Neural progenitor cell (in vitro differentiated cells): ENCODE data around the gene PBX3. TPM values are rescaled to one million over a fixed set of nuclear protein-coding genes. Genes with fewer than 3 reads are reported as not detected.

Experiments
- DNase-seq: peaks from one replicate; pipeline ENCODE4 v3.0.0-alpha.2; 2016; ENCODE audit warnings: low spot score
- H2AFZ ChIP-seq: fragments of 200-600 bp; sonication (generic); replicated peaks from 2 replicates; pipeline ENCODE4 v1.6.1; 2016; ENCODE audit warnings: antibody characterized with exemption
- H3F3A ChIP-seq: fragments of 200-600 bp; sonication (generic); 2 replicates; pipeline ENCODE4 v1.6.1; 2016; ENCODE audit warnings: antibody characterized with exemption, low read depth
- H3K27ac ChIP-seq: fragments of 200-600 bp; sonication (generic); 2 replicates; pipeline ENCODE4 v1.5.1; 2016; ENCODE audit warnings: mild to moderate bottlenecking
- H3K27me3 ChIP-seq: fragments of 200-600 bp; sonication (generic); 2 replicates; pipeline ENCODE4 v1.6.1; 2016; ENCODE audit warnings: mild to moderate bottlenecking, moderate library complexity
- H3K36me3 ChIP-seq: fragments of 200-600 bp; sonication (generic); 2 replicates; pipeline ENCODE4 v1.5.1; 2016
- H3K4me1 ChIP-seq: fragments of 200-600 bp; sonication (generic); 2 replicates; pipeline ENCODE4 v1.6.1; 2016; ENCODE audit warnings: mixed run types
- H3K4me2 ChIP-seq: fragments of 200-600 bp; sonication (generic); 2 replicates; pipeline ENCODE4 v1.6.1; 2016
- H3K4me3 ChIP-seq: fragments of 200-600 bp; sonication (generic); 2 replicates; pipeline ENCODE4 v1.5.1; 2016
- H3K79me2 ChIP-seq: fragments of 200-600 bp; sonication (generic); 2 replicates; pipeline ENCODE4 v1.6.1; 2016; ENCODE audit warnings: low read depth
- H3K9ac ChIP-seq: fragments of 200-600 bp; sonication (generic); 2 replicates; pipeline ENCODE4 v1.6.1; 2016
- H3K9me3 ChIP-seq: fragments of 200-600 bp; sonication (generic); 2 replicates; pipeline ENCODE4 v1.5.1; 2016; ENCODE audit warnings: low read depth
- H4K20me1 ChIP-seq: fragments of 200-600 bp; sonication (generic); 2 replicates; pipeline ENCODE4 v1.6.1; 2016; ENCODE audit warnings: low read depth
- H3K27ac Mint-ChIP-seq: 3 replicates; pipeline ENCODE4 v1.8.0; 2021; ENCODE audit warnings: mixed read lengths
- H3K27me3 Mint-ChIP-seq: 2 replicates; pipeline ENCODE4 v1.8.0; 2022; ENCODE audit warnings: low read depth, mild to moderate bottlenecking, inconsistent platforms, moderate library complexity, mixed read lengths; ENCODE audit not compliant: insufficient read depth
- H3K36me3 Mint-ChIP-seq: 3 replicates; pipeline ENCODE4 v1.8.0; 2021; ENCODE audit warnings: mixed read lengths
- H3K4me1 Mint-ChIP-seq: 3 replicates; pipeline ENCODE4 v1.8.0; 2021; ENCODE audit warnings: mixed read lengths
- H3K4me3 Mint-ChIP-seq: 3 replicates; pipeline ENCODE4 v1.8.0; 2021; ENCODE audit warnings: mild to moderate bottlenecking, moderate library complexity, mixed read lengths
- H3K9me3 Mint-ChIP-seq: 3 replicates; pipeline ENCODE4 v1.8.0; 2020; ENCODE audit warnings: mixed read lengths
- EZH2 ChIP-seq: fragments of 200-600 bp; sonication (generic); IDR thresholded peaks from 2 replicates; pipeline ENCODE4 v1.6.1; 2017; ENCODE audit warnings: antibody characterized with exemption, mild to moderate bottlenecking, moderate library complexity
- EZH2phosphoT487 ChIP-seq: fragments of 200-600 bp; sonication (generic); IDR thresholded peaks from 2 replicates; pipeline ENCODE4 v1.6.1; 2017; ENCODE audit warnings: antibody characterized with exemption
- total RNA-seq: library from RNA; depleted of rRNA; stranded (reverse); fragments of >200 nt; gene quantifications from 2 replicates; pipeline ENCODE4 v1.2.3, GENCODE V29; 2015; ENCODE audit warnings: low replicate concordance
- TF ChIP-seq, protein P1 (sequence below): fragments of 200-600 bp; sonication (generic); IDR thresholded peaks from 2 replicates; pipeline ENCODE4 v1.5.1; 2017; ENCODE audit warnings: antibody characterized with exemption, mild to moderate bottlenecking

The PBX3 gene
- total RNA-seq, 1 donor from 2014 or later: 99.5 TPM

DNA sequence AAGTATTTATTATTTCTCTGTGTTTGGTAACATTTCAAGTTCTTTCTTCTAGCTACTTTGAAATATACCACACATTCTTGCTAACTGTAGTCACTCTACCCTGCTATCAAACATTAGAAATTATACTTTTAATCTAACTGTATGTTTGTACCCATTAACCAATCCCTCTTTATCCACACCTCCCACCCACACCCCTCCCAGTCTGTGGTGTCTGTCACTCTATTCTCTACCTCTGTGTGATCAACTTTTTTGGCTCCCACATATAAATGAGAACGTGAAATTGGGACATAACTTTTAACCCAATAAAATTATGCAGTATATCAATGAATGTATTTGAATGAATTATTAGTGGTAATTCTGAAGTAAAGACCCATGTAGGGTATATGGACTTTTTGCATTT is 79.7 kb downstream of the PBX3 start:
- no peak for TF ChIP-seq EZH2phosphoT487
- TF ChIP-seq EZH2: no peak
- TF ChIP-seq, protein P1, sequence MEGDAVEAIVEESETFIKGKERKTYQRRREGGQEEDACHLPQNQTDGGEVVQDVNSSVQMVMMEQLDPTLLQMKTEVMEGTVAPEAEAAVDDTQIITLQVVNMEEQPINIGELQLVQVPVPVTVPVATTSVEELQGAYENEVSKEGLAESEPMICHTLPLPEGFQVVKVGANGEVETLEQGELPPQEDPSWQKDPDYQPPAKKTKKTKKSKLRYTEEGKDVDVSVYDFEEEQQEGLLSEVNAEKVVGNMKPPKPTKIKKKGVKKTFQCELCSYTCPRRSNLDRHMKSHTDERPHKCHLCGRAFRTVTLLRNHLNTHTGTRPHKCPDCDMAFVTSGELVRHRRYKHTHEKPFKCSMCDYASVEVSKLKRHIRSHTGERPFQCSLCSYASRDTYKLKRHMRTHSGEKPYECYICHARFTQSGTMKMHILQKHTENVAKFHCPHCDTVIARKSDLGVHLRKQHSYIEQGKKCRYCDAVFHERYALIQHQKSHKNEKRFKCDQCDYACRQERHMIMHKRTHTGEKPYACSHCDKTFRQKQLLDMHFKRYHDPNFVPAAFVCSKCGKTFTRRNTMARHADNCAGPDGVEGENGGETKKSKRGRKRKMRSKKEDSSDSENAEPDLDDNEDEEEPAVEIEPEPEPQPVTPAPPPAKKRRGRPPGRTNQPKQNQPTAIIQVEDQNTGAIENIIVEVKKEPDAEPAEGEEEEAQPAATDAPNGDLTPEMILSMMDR: no peak
- H3K4me1 ChIP-seq: peaks cover 4% of the 10 kb centered on the region
- no peak overlapping the region for H3K4me3 ChIP-seq
- Mint-ChIP-seq H3K4me3 (no peak overlapping the region), H3K27ac (no peak overlapping the region), H3K4me1 (peaks cover 3% of the 10 kb centered on the region), H3K9me3 (no peaks in the 10 kb centered on the region), H3K36me3 (peaks cover 3% of the 10 kb centered on the region), H3K27me3 (no peaks in the 10 kb centered on the region)
- H3K9me3 ChIP-seq: no peaks in the 10 kb centered on the region
- H4K20me1 ChIP-seq: peaks cover 48% of the 10 kb centered on the region
- no peak overlapping the region for H3K27ac ChIP-seq
- H3K27me3 ChIP-seq: no peaks in the 10 kb centered on the region
- H3K36me3 ChIP-seq: no peaks in the 10 kb centered on the region
- H3K4me2 ChIP-seq: no peak overlapping the region
- no peak for DNase-seq
- H3K79me2 ChIP-seq: peaks cover 78% of the 10 kb centered on the region
- peaks cover 4% of the 10 kb centered on the region for H3F3A ChIP-seq
- no peak overlapping the region for H3K9ac ChIP-seq
- no peak overlapping the region for H2AFZ ChIP-seq

DNA sequence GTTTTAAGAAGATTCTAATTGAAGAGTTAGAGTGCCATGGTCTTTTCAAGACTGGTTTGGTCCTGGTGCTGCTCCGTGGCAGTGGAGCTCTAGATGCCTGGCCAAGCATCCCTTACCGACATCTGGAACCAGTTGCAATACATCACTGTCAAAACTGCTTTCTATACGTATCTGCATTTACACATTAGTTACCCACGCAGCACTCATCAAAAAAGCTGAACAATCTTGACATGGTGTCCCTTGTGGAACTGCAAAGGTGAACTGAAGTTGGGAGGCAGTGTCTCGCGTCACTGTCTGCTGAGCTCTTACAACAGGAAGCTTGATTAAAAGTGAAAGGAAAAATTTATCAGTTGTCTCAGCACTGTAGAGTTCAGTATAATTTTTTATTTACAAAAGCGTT is 82.6 kb downstream of the PBX3 start:
- TF ChIP-seq, protein P1: no peak
- TF ChIP-seq EZH2phosphoT487 (no peak), EZH2 (no peak)
- no peaks in the 10 kb centered on the region for H3K9me3 ChIP-seq
- peaks cover 4% of the 10 kb centered on the region for H3K4me1 ChIP-seq
- Mint-ChIP-seq H3K36me3 (peaks cover 10% of the 10 kb centered on the region), H3K4me3 (no peak overlapping the region), H3K9me3 (no peaks in the 10 kb centered on the region), H3K4me1 (peaks cover 3% of the 10 kb centered on the region), H3K27ac (no peak overlapping the region), H3K27me3 (no peaks in the 10 kb centered on the region)
- peaks cover 34% of the 10 kb centered on the region for H4K20me1 ChIP-seq
- no peak overlapping the region for H3K9ac ChIP-seq
- H3K4me3 ChIP-seq: no peak overlapping the region
- no peaks in the 10 kb centered on the region for H3K27me3 ChIP-seq
- no peak overlapping the region for H2AFZ ChIP-seq
- DNase-seq: no peak
- H3K36me3 ChIP-seq: no peaks in the 10 kb centered on the region
- peaks cover 75% of the 10 kb centered on the region for H3K79me2 ChIP-seq
- H3K27ac ChIP-seq: no peak overlapping the region
- no peak overlapping the region for H3K4me2 ChIP-seq
- H3F3A ChIP-seq: peaks cover 4% of the 10 kb centered on the region

DNA sequence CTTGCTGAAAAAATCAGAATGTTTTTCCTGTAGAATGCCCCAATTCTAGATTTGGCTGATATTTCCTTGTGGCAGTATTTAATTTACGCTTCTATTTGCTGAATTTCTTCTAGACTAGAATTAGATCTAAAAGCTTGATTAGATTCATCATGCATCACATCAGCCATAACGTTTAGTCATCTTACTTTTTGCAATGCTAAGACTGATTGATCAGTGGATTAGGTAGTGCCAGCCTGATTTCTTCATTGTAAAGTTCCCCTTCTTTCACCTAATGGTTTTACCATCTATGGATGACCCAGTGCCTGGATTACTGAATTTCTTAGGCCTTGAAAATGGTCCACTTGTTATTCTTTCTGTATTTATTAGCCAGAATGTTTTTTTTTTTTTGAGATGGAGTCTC is 83.9 kb downstream of the PBX3 start:
- Histone ChIP-seq H3K4me2 (no peak overlapping the region), H3K9ac (no peak overlapping the region), H4K20me1 (peaks cover 31% of the 10 kb centered on the region), H3K27me3 (no peaks in the 10 kb centered on the region), H3K9me3 (no peaks in the 10 kb centered on the region), H3K4me1 (peaks cover 4% of the 10 kb centered on the region), H3K4me3 (no peak overlapping the region), H2AFZ (no peak overlapping the region), H3K36me3 (no peaks in the 10 kb centered on the region), H3F3A (no peaks in the 10 kb centered on the region), H3K27ac (no peak overlapping the region), H3K79me2 (peaks cover 74% of the 10 kb centered on the region)
- no peak overlapping the region for H3K4me3 Mint-ChIP-seq
- no peak overlapping the region for H3K27ac Mint-ChIP-seq
- no peaks in the 10 kb centered on the region for H3K27me3 Mint-ChIP-seq
- H3K4me1 Mint-ChIP-seq: peaks cover 3% of the 10 kb centered on the region
- no peak for DNase-seq
- no peaks in the 10 kb centered on the region for H3K9me3 Mint-ChIP-seq
- peaks cover 10% of the 10 kb centered on the region for H3K36me3 Mint-ChIP-seq
- TF ChIP-seq EZH2: no peak

DNA sequence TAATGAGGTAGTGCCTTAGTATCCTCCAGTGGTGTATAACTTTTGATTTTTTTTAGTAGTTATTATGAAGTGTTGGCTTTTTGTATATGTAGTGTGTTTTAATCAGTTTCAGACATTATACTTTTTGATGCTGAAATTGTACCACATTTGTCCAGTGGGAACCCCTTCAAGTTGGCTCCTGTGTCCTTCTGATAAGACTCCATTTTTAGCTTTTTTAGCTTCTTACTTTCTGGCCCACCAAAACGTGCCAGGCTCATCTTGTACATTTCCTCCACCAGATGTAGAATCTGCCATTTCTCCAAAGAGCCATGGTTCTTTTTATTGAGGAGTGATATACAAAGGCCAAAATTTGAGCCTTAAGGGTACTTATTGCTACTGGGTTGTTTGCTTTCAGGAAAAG is 84.4 kb downstream of the PBX3 start:
- Mint-ChIP-seq H3K36me3 (peaks cover 12% of the 10 kb centered on the region), H3K9me3 (no peaks in the 10 kb centered on the region), H3K4me1 (peaks cover 6% of the 10 kb centered on the region), H3K27me3 (peaks cover 2% of the 10 kb centered on the region), H3K27ac (no peak overlapping the region), H3K4me3 (no peak overlapping the region)
- Histone ChIP-seq H3K36me3 (no peaks in the 10 kb centered on the region), H3F3A (peaks cover 2% of the 10 kb centered on the region), H2AFZ (no peak overlapping the region), H3K27me3 (no peaks in the 10 kb centered on the region), H3K4me3 (no peak overlapping the region), H3K79me2 (peaks cover 78% of the 10 kb centered on the region), H3K4me1 (peaks cover 4% of the 10 kb centered on the region), H3K4me2 (no peak overlapping the region), H4K20me1 (peaks cover 36% of the 10 kb centered on the region), H3K9me3 (no peaks in the 10 kb centered on the region), H3K9ac (no peak overlapping the region), H3K27ac (no peak overlapping the region)
- TF ChIP-seq EZH2phosphoT487 (no peak), EZH2 (no peak)
- TF ChIP-seq, protein P1: no peak
- DNase-seq: no peak
